ENCODE results near the gene UCHL3.
"Not testable (repeated sequence)": the region's sequence is repeated elsewhere in the genome, so short reads cannot be mapped to it uniquely, and the experiment has no call there.

Gene UCHL3

DNA sequence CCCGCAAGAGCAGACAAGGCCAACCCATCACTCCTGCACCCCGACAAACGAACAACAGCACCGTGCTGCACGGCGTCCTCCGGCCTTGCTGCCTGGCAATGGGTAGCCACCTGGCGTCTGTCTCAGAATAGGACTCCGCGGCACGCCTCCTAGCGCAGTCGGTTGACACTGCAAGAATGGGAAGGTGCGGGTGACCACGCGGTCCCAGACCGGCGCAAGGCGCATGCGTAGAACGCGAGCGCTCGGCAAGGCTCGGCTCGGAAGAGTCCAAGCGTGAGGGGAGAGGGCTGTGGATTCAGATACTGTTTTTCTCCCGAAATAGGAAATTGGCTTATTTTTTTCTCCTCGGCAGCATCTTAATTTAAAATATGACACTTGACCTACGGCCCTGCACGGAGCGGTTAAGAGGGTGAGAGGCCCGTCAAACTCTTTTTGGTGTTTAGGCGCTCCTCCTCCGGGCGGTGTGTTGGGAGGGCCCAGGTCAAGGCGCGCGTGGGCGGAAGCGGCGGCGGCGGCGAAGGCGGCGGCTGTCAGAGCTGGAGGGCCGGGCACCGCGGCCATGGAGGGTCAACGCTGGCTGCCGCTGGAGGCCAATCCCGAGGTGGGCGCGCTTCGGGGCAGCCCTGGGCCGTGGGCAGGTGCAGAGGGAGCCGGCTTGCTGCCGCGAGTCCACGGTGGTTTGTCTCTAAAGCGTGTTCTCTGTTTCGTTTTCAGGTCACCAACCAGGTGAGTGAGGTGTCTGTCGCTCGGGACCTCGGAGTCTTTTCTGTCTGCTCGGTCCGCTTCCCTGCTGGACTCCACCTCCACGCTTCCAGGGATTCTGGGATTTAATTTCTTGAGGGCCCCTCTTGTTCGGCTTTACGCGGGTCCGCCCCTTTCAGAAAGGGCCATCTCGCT, at the start of gene UCHL3:
Gene UCHL3, plus strand, starts transcription at position 530 of the 897 bp plus-strand sequence. Its CDS starts 30 bp downstream, at position 560.
- peak; percentile 96 for DNase-seq (ENCODE audit: low spot score)

DNA sequence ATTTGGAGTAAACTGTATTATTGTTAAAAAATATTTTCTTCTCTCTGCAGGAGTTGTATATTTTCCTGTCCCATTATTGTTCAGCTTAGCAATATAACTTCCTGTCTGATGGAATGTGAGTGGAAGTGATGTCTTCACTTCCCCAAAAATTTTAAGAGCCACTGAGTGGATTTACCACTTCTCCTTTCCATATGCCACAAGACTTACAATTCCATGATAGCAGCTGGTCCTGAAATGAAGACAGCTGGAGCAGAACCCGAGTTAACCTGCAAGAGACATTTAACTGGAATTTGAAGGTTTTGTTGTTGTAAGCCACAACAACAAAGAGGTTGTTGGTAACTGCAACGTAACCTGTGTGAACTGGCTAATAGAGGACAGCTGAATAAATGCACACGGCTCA, 44.3 kb upstream of the UCHL3 start:
- no peak for DNase-seq (ENCODE audit: low spot score)

DNA sequence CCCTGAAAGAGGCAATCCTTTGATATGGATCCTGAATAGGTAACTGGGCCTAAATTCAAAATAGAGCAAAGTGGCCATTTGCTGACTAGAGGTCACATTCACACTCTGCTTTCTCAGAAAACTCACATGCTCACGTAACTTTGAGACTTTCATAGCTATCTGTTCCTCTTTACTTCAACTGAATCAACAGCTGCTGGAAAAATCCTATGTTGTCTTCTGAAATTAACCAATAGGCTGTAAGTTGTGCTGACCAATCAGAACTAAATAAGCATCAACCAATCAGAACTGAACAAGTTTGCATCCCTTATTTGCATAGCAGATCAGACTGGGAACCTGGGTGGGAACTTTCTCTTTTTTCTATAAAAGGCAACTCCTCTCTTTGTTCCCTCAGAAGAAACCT, 43.6 kb upstream of the UCHL3 start:
- no peak for DNase-seq (ENCODE audit: low spot score)

DNA sequence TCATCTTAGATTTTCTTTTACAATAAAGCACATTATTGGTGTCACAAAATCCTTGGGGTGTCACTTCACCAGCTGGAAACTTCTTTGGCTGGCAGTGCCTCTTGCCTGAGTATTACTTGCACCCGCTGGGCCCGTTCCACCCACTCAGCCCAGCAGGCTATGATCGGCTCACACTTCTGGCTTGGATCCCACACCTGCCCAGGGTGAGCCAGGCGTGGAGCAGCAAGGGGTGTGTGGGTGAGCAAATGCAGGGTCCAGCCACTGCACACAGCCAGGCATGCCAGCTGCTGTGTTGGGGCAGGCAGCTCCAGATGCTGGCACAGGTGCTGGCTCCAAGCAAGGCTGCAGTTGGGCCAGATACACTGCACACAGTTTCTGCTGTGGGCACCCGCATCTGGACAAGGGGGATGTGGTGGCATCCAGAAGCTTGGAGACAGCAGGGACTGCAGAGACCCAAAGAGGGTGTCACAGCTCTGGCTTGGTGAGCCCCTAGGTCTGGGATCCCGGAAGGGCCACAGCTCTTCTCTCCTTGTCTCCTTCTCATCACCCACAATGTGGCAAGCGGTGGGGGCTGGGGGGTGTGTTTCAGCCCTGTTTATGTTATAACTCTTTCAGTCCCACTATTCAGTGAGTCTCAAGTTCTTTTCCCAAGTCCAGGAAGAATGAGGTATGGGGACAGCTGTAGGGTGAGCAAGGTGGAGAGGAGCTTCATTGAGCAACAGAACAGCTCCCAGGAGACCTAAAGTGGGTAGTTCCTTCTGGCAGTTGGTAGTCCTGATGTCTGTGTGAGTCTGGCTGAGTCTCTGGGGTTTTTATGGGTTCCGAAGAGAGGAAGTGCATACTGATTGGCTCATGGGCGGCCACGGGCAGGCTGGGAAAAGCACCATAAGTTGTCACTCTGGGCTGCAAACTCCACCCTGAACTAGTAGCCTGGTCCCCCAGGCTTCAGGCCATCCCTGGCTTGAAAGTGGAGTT, 42.3 kb upstream of the UCHL3 start:
- DNase-seq (ENCODE audit: low spot score), result no peak

DNA sequence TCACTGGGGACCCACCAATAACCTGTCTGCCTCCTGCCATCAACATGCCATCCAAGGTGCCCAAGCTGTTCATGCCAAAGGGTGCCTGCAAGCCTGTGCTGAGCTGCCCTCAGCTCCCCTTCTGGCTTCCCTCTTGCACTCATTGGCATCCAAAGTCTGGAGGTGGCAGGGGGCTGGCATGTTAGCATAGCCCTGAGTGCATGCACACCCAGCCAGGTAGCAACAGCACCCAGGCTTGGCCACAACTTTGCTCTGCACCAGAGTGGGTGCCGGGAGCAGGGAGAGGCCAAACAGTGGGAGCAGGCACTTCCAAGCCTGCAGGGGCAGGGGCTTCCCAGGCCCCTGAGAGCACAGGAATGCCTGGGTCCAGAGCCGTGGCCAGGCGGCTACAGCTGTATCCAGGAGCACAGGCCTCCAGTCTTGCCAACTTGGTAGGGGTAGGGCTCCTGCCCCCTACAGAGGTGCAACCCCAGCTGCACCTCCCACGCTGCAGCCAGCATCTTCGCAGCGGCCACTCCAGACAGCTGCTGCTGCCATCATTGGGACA, 41.5 kb upstream of the UCHL3 start:
- DNase-seq (ENCODE audit: low spot score), result no peak

DNA sequence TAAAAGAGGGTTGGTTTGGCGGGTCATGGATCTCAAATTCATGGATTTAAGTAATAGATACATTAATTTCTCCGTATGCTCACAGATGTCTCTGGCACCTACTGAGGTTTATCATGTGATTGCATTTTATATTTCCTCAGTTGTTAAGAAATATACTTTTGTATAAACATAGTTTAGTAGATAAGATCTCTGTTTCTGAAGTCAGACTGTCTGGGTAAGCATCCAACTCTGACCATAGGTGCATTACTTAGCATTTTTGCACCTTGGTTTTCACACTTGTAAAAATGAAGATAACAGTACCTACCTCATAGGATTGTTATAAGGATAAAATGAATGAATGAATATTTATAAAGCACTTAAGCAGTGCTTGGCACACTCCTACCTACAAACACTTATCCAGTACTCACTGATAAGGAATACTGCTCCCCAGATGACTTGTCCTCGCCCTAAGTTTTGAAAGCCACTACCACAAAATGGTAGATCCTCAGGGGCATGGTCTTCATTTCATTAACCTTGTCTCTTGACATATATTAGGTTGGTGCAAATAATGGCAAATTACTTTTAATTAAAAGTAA, 38.5 kb upstream of the UCHL3 start:
- DNase-seq (ENCODE audit: low spot score), result no peak

DNA sequence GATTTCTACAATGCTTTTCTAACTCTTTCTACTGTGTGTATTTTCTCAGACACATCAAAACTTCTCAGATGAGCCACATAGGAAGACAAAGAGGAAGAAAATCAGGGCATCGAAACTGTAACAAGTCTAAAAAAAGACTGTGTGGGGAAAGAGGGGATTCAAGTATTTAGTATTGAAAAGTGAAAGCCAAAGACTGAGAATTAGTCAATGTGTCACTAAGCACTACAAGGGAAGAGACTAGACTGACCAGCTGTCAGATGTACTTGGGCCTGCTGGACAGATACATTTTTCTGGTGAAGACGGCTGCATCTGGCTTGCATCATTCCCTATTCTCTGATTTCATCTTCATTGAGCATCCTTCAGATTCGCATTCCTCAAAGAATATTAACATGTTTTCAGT, 37.3 kb upstream of the UCHL3 start:
- no peak for DNase-seq (ENCODE audit: low spot score)

DNA sequence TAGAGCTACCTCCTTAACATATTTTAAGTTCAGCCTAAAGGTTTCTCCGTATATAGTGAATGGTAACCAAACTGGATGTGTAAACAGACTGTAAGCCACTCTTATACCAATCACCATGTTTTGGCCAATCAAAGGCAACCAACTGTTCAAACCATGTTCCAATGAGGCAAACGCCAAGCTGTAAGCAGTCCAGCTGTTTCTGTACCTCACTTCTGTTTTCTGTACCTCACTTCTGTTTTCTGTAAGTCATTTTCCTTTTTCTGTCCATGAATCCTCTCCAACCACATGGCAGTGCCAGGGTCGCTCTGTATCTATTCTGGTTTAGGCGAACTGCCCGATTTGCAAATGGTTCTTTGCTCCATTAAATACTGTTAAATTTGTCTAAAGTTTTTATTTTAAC, 36.3 kb upstream of the UCHL3 start:
- no peak for DNase-seq (ENCODE audit: low spot score)

DNA sequence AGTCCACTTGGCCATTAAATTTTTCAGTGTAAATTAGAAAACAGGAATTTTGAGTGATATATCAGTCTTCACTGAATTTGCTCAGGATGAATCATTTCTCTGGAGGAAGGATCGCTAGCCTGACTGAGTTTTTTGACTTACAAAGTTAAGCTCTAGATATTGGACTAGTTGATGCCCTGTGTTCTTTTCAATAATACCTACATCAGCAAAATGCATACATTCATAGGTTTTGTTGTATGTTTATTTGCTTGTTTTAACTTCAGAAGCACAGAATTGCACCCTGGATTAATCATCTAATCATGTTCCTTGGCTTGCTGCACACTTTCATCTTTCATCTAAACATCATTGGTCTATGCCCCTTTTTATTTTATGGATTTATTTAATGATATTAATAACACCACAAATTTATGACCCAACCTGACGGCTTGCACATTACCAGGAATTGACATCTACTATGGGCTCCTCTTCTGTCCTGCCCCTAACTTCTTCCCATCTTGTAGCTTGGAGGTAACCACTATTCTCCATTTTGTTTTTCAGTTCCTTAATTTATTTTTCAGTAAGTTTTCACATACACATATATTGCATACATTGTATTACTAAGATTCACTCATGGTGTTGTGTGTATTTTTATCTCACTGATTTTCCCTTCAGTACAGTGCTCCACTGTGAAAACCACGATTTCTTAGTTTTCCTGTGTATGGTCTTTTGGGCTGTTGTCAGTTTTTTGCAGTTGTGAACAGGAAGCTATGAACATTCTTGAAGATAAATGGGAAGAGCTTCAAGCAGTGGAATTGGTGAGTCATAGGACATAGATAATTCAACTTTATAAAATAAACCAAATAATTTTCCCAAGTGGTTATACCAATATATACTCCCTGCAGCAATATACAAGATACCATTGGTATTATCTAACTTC, 35.3 kb upstream of the UCHL3 start:
- DNase-seq (ENCODE audit: low spot score), result no peak

DNA sequence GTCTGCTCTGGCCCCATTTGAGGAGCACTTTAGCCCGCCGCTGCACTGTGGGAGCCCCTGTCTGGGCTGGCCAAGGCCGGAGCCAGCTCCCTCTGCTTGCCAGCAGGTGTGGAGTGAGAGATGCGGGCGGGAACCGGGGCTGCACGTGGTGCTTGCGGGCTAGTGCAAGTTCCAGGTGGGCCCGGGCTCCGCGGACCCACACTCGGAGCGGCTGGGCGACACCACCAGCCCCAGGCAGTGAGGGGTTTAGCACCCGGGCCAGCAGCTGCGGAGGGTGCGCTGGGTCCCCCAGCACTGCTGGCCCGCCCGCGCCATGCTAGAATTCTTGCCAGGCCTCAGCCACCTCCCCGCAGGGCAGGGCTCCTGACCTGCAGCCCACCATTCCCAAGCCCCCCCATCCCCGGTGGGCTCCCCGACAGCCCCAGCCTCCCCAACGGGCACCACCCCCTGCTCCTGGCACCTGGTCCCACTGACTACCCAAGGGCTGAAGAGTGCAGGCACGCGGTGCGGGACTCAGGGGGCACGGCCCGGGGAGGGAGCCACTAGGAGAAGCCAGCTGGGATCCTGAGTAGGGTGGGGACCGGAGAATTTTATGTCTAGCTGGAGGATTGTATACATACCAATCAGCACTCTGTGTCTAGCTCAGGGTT, 31.0 kb upstream of the UCHL3 start:
- no peak for DNase-seq (ENCODE audit: low spot score)

DNA sequence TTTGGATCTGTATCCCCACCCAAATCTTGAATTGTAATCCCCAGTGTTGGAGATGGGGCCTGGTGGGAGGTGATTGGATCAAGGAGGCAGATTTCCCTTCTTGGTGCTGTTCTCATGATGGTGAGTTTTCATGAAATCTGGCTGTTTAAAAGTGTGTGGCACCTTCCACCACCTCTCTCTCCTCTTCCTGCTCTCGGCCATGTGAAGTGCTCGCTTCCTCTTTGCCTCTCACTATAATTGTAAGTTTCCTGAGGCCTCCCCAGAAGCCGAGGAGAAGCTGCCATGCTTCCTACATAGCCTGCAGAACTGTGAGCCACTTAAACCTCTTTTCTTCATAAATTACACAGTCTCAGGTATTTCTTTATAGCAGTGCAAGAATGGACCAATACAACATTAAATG, 27.6 kb upstream of the UCHL3 start:
- DNase-seq (ENCODE audit: low spot score), result no peak

DNA sequence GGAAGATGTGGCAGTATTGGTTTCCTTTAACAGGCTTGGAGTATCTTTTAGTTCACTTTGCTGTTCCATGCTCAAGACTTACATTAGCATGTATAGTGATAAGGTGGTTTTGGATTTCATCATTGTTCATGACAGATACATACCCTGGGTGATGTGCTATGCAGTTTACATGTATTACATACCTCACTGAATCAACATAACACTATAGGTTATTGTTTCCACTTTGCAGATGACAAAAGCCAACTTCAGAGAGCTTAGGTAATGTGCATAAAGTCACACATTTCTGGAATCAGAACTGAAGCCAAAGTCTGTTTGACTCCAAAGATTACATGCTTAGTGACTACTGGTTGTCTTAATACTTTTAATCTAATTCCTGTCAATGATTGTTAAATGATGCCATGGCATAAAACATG, 19.0 kb upstream of the UCHL3 start:
- no peak for DNase-seq (ENCODE audit: low spot score)

DNA sequence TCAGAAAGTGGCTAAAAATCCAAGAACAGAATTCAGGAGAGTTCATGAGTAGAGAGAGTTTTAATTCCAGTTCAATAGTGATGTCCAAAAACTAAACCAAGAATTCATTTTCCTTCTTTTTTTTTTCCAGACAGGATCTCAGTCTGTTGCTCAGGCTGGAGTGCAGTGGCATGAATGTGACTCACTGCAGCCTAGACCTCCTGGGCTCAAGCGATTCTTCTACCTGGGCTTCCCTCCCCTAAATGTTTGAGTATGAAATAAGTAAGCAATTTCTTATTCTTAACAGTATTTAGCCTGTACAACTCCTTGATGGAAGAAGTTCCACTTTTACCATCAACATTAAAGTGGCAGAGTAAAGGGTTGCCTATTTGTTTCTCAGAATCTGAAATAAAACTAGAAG, 15.7 kb upstream of the UCHL3 start:
- no peak for DNase-seq (ENCODE audit: low spot score)

DNA sequence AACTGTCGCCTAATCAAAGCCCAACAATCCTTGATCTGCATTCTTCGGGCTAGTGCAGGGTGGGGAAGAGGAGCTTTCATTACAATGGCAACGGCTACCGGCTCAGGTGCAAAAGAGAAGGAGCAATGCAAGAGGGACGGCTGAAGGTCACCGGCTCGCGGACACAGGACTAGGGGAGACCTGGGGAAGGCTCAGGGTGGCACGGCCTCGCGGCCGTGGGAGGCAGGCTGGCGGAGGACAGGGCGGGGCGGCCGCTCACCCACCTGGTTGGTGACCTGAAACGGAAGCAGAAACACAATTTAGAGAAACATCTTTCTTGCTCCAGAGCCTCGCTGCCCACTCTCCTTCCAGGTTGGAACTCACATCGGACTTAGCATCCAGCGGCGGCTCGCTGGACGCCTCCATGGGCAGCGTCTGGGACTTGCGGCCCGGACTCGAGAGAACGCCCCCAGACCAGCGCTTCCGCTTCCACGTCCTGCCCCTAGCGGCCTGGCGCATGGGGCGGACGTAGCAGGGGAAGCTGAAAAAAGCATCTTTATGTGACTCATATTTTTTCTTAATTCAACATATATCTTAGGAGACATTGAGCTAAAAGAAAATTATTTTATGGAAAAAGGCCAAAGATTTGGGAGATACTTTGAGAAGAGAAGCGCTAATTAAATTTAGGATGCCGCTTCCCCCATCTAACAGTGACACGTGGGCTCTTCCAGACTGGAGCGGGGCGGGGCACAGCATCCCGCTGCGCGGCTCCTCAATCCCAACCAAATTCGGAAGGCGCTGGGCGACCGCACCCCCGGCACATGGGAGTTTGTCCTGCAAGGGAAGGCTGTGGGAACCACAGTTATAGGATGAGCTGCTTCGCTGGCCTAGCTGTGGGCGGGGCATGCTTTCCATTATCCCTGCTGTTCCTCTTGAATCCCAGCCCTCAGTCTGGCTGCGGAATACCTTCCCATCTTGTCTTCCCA, 11.9 kb upstream of the UCHL3 start, which contains the start of gene COMMD6:
Gene COMMD6, minus strand, starts transcription at position 441 of the 965 bp plus-strand sequence. Its CDS starts 36 bp downstream, at position 405.
- peak; percentile 90 for DNase-seq (ENCODE audit: low spot score)

DNA sequence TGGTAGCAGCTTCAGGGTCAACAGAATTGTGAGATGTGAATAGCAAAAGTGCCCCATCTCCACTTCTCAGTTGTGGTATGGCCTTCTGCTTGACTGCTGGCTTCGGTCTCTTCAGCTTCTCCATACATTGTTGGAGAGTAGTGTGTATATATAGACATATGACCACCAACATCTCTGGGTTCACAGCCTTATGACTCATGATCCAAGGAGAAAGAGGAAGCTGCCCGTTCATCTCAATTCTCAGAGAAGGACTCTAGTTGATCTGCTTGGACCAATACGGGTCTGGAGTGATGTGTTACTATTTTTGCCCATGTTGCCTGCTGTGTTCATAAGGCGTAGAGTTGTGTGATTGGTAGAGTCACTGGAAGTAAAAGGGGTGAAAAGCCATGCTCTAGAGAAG, 8.3 kb upstream of the UCHL3 start:
- DNase-seq (ENCODE audit: low spot score), result no peak

DNA sequence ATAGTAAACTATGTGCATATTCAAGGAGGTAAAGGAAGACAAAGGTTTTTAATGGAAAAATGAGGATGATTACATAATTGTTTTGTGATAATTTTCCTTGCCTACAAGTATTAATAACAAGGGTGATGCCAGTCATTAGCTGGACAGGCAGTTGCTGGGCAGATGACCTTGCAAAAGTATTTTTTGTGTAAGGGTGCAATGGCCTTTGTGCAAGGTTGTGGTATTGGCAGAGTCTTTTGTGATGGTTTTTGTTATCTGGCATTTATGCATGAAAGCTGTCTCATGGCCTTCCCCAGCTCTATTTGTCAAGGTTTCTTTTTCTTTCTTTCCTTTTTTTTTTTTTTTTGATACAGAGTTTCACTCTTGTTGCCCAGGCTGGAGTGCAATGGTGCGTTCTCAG, 7.6 kb upstream of the UCHL3 start:
- no peak for DNase-seq (ENCODE audit: low spot score)

DNA sequence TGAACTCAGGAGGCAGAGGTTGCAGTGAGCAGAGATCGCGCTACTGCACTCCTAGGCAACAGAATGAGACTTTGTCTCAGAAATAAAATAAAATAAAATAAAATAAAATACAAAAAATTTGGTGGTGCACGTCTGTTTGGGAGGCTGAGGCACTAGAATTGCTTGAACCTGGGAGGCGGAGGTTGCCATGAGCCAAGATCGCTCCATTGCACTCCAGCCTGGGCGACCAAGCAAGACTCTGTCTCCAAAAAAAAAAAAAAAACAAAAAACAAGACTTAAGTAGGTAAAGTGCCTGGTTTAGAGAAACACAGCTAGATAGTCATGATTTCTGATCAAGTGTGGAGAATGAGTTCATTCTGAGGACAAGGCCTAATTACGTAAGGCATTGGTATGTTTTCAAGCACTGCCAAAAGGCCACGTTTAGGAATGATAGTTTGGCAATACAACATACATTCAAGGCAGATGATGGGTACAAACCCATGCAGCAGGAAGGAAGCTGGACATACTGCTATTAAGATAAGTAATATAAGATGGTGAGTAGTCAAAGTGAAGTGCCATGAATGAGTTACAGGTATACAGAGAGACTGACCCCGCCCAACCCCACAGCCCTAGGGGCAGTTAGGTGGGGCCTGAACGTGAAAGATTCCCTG, 4.8 kb upstream of the UCHL3 start:
- DNase-seq (ENCODE audit: low spot score), result peak; percentile 28

DNA sequence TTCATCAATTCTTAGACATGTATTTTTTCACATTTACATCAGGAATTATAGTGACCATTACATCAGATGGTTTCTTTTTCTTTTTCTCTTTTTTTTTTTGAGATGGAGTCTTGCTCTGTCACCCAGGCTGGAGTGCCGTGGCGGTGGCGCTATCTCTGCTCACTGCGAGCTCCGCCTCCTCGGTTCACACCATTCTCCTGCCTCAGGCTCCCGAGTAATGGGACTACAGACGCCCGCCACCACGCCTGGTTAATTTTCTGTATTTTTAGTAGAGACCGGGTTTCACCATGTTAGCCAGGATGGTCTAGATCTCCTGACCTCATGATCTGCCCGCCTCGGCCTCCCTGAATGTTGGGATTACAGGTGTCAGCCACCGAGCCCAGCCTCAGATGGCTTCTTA, 4.2 kb upstream of the UCHL3 start:
- not testable (repeated sequence) for DNase-seq (ENCODE audit: low spot score)

DNA sequence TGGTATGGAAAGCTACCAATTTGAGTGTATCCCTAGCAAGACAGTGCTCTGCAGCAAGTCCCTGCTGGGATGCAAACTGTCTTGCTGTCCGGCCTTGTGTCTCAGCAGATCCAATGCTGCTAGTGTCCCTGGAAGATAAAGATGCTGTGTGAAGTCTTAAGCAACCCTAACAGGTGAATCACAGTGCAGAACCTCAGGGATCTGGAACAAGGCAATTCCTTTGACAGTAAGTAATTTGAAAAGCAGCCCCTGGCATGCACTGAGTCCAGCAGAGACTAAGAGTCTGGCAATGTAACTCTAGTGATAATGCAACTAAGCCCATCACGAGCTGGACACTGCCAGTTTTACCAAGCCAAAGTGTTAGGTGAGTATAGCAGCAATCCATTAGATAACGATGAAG, 1.7 kb upstream of the UCHL3 start:
- DNase-seq (ENCODE audit: low spot score), result no peak
